Fibroblast of the aortic adventitia (primary cell): Measurements from ENCODE around the gene FCN2. TPM values are rescaled to one million over a fixed set of nuclear protein-coding genes. Genes with fewer than 3 reads are reported as not detected.

Source experiments
- DNase-seq: peaks from one replicate; pipeline ENCODE4 v3.0.0-alpha.2; 2010; ENCODE audit warnings: low read depth
- H3K4me3 ChIP-seq: 2 replicates; pipeline ENCODE4 v1.5.1; 2011; ENCODE audit warnings: low read depth, mild to moderate bottlenecking, control low read depth, low read length, moderate library complexity
- total RNA-seq: library from RNA; depleted of rRNA; stranded (reverse); fragments of >200 nt; gene quantifications from 2 replicates; pipeline ENCODE4 v1.2.3, GENCODE V29; 2012; ENCODE audit warnings: low replicate concordance
- TF ChIP-seq, protein P1 (sequence below): IDR thresholded peaks from 2 replicates; pipeline ENCODE4 v1.5.1; 2011; ENCODE audit warnings: mild to moderate bottlenecking, low read length, control low read depth, inconsistent platforms; ENCODE audit not compliant: insufficient read depth

FCN2 gene
- total RNA-seq, 1 donor, result not detected

DNA sequence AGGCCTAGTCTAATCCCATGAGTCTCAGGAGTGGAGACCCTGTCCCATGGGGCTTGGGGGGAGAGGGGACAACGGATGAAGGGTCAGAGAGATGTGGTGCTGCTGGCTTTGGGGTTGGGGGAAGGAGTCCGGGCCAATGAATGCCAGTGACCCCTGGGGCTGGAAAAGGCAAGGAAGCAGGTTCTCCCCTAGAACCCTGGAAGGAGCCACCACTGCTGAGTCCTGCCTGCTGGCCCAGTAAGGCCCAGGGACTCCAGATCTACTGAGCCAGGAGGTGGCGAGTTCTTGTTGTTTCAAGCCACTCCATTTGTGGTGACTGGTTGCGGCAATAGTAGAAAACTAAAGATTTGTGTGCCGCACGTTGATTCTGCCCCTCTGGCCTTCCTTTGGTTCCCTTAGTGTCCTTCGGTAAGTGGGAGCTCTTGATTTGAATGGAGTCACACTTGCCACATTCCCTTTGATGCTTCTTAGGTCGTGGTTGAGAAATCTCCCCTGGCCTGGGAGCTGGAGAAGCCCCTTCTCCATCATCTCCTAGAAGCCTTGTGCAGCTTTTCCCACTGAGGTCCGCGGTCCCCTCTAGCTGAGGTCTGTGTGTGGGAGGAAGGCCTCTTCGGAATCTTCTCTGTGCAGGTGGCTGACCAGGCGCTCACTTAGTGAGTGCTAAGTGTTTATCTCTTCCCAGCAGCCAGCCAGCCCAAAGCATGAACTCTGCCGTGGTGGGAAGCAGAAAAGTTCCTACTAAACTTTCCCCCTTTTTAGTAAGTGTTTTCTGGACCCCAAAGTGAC is 28.1 kb downstream of the FCN2 start:
- no peak overlapping the region for H3K4me3 ChIP-seq
- TF ChIP-seq, protein P1, sequence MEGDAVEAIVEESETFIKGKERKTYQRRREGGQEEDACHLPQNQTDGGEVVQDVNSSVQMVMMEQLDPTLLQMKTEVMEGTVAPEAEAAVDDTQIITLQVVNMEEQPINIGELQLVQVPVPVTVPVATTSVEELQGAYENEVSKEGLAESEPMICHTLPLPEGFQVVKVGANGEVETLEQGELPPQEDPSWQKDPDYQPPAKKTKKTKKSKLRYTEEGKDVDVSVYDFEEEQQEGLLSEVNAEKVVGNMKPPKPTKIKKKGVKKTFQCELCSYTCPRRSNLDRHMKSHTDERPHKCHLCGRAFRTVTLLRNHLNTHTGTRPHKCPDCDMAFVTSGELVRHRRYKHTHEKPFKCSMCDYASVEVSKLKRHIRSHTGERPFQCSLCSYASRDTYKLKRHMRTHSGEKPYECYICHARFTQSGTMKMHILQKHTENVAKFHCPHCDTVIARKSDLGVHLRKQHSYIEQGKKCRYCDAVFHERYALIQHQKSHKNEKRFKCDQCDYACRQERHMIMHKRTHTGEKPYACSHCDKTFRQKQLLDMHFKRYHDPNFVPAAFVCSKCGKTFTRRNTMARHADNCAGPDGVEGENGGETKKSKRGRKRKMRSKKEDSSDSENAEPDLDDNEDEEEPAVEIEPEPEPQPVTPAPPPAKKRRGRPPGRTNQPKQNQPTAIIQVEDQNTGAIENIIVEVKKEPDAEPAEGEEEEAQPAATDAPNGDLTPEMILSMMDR, result no peak
- no peak for DNase-seq

DNA sequence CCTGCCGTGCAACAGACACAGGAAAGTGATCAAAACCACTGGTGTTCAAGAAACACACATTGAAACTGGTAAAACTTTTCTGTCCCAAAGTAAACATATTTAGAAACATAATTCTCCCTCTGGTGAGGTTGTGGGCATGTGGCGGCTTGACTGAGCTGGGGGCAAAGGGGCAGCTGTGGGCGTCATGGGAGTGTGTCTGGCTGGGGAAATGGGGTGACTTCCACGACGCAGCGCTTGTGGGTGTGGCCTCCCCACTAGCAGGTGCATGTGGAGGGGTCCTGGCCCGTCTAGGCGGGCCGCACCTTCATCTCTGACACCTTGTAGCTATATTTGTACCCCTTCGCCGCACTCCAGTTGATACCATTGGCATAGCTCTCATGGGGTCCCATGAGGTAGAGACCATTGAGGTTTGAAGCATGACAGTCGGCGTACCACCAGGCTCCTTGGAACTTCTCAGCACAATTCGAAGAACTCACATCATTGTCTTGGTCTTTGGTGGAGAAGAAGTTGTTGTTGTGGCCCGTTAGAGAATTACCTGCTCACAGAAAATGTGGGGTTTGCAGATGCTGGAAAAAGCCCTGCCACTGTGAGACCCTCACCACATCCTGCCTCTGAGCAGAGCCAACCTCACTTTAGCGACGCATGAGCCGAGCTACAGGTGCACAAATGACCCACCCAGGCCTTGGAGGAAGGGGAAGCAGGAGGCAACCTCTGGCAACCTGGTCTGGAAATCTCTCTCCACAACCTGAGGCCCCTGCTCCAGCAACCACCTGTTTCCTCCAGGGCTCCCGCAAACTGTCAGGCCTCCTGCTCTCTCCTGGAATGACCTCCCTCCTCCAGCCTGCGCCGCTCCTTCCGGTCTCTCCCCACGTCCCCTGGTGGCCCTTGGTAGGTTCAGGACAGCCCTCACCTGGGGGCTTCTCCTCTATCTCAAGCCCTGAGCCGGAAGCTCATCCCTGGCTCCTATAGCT is 29.2 kb downstream of the FCN2 start:
- TF ChIP-seq, protein P1, result no peak
- H3K4me3 ChIP-seq, result no peak overlapping the region
- no peak for DNase-seq

DNA sequence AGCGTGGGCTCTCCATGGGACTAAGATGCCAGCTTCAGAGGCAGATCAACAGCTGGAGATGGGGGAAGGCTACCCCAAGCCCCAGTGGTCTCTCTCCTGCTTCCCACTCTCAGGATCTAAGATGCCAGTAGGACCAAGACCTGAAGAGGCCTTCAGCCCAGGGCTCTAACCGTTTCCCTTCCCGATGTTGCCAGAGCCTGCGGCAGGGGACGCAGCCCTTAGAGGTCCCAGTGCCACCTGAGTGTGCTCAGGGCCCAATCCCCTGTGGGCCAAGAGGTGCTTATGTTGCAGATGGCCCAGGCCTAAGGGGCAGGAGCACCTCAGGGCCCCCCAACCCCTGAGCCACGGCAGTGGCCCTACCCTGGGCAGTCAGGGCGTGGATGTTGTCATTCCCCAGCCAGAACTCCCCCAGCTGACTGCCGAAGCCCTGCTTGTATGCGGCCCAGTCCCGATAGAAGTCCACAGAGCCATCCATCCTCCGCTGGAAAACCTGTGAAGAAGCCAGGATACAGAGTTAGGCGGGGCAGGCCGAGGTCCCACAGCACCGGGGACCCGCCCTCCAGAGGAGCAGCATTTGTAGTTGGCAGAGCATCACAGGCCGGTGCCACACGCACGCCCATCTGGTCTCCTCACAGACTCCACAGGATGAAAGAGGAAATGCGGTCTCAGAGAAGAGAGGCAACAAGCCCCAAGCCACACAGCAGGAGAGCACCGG is 31.7 kb downstream of the FCN2 start:
- no peak overlapping the region for H3K4me3 ChIP-seq
- TF ChIP-seq, protein P1, result no peak
- no peak for DNase-seq

DNA sequence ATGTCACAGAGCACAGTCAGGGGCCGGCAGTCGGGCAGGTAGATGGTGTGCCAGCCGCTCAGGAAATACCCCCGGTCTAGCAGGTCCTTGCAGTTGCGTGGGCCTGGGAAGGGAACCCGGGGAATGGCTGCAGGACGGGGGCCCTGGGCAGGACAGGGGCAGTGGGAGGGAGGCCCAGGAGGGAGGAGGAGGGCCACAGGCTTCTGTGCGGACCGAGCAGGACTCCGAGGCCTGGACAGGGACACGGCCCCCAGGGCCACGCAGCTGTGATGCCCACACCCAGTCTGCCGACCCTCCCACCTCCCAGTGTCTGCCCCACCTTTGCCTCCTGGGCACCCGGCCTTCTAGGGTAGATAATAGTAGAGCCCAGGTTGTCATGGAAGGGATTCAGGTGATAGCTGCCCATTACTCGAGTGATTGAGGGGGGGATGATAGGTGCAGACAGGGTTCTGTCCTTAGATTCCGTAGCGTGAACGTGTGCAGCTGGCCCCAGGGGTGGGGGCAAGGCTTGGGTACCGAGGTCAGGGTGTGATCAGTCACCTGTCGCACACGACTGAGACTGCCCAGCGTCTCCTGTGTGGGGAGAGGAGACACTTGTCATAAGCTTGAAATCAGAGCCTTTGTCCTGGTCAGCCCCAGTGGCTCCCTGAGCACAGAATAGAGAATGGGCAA is 32.6 kb downstream of the FCN2 start:
- DNase-seq, result no peak
- TF ChIP-seq, protein P1, result no peak
- no peak overlapping the region for H3K4me3 ChIP-seq

DNA sequence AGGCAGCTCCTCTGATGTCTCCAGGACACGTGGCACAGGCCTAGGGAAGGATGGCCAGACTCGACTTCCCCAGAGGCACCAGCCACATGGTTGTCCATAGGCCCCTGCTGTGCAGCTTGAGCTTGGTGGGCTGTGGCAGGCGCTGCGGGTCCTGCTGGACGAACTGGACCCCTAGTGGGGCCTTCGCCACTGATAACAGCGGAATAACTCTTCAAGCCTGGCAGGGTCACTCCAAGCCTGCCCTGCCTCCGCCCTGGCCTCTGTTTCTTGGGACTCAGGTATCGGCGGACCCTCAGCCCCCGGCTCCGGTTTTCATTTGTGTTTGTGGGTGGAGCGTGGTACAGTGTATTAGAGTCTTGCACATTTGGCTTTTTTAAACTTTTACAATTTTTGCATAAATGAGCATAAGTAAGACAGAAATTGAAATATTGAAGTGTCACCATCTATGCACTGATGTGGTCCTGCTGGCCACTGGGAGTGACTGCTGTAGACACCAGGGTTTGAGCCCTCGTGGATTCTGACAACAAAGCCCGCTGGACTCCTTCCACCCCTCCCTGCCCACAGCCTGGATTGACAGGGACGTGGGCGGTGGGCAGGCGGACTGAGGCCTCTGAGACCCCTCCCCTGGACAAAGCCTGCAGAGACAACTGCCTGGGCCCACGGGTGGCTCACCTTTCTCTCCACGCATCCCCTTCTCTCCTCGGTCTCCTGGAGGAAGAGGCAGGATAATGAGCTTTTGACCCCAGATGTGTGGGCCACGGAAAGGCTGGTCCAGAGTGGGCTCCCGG is 33.3 kb downstream of the FCN2 start:
- H3K4me3 ChIP-seq, result no peak overlapping the region
- TF ChIP-seq, protein P1, result no peak
- no peak for DNase-seq
